Nephron (organoid): ENCODE measurements around the gene RAB3B.

ENCODE experiments used
- H3K27ac Mint-ChIP-seq, 3 experiments: 2 replicates each; pipeline ENCODE4 v1.8.0; 2020; ENCODE audit warnings: mixed read lengths in 3 of 3, mild to moderate bottlenecking in 2 of 3, moderate library complexity in 1 of 3
- H3K27me3 Mint-ChIP-seq: 2 replicates; pipeline ENCODE4 v1.8.0; 2021; ENCODE audit warnings: low read depth, mild to moderate bottlenecking, moderate library complexity, mixed read lengths
- H3K36me3 Mint-ChIP-seq: 2 replicates; pipeline ENCODE4 v1.8.0; 2020; ENCODE audit warnings: low read depth, mixed read lengths
- H3K4me1 Mint-ChIP-seq: 2 replicates; pipeline ENCODE4 v1.8.0; 2020; ENCODE audit warnings: mixed read lengths
- H3K4me3 Mint-ChIP-seq, 3 experiments: 2 replicates each; pipeline ENCODE4 v1.8.0; 2020; ENCODE audit warnings: mild to moderate bottlenecking in 3 of 3, mixed read lengths in 3 of 3, moderate library complexity in 2 of 3
- H3K9me3 Mint-ChIP-seq: 2 replicates; pipeline ENCODE4 v1.8.0; 2020; ENCODE audit warnings: mixed read lengths
- TF ChIP-seq, protein P1 (sequence below), 3 experiments: fragments of 200-600 bp; sonication (generic); IDR thresholded peaks; one replicate each; pipeline ENCODE4 v1.5.0; 2021; ENCODE audit warnings: antibody characterized with exemption in 3 of 3; ENCODE audit not compliant: unreplicated experiment in 3 of 3

Gene RAB3B

DNA sequence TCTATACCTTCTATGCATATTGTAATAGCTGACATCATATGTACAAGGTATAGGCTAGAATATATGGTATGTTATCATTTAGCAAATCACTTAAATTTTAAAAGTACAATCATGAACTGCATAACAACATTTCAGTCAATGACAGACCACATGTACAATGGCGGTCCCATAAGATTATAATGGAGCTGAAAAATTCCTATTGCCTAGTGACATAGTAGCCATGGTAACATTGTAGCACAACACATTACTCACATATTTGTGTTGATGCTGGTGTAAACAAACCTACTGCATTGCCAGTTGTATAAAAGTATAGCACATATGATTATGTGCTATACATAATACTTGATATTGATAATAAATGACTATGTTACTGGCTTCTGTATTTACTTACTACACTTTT is 8.9 kb downstream of the RAB3B start:
- no peaks in the 10 kb centered on the region for H3K9me3 Mint-ChIP-seq
- no peaks in the 10 kb centered on the region for H3K36me3 Mint-ChIP-seq
- no peak overlapping the region for H3K4me3 Mint-ChIP-seq
- TF ChIP-seq, protein P1, sequence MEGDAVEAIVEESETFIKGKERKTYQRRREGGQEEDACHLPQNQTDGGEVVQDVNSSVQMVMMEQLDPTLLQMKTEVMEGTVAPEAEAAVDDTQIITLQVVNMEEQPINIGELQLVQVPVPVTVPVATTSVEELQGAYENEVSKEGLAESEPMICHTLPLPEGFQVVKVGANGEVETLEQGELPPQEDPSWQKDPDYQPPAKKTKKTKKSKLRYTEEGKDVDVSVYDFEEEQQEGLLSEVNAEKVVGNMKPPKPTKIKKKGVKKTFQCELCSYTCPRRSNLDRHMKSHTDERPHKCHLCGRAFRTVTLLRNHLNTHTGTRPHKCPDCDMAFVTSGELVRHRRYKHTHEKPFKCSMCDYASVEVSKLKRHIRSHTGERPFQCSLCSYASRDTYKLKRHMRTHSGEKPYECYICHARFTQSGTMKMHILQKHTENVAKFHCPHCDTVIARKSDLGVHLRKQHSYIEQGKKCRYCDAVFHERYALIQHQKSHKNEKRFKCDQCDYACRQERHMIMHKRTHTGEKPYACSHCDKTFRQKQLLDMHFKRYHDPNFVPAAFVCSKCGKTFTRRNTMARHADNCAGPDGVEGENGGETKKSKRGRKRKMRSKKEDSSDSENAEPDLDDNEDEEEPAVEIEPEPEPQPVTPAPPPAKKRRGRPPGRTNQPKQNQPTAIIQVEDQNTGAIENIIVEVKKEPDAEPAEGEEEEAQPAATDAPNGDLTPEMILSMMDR (IDR thresholded peaks at IDR 0.05; ENCODE audit: unreplicated experiment in 3 of 3) = no peak
- no peaks in the 10 kb centered on the region for H3K27me3 Mint-ChIP-seq
- no peak overlapping the region for H3K27ac Mint-ChIP-seq
- H3K4me1 Mint-ChIP-seq = no peaks in the 10 kb centered on the region

- TF ChIP-seq, protein P1 (IDR thresholded peaks at IDR 0.05; ENCODE audit: unreplicated experiment in 3 of 3) = no peak
- Mint-ChIP-seq H3K4me3 (no peak overlapping the region), H3K27ac (no peak overlapping the region)
These were observed 12.4 kb downstream of the RAB3B start for GRCh38 chr1:51978099-51978498.

GRCh38 chr1:51976846-51977602 is 13.5 kb downstream of the RAB3B start:
- H3K9me3 Mint-ChIP-seq = no peaks in the 10 kb centered on the region

More at GRCh38 chr1:51978099-51978498, 12.4 kb downstream of the RAB3B start:
- no peaks in the 10 kb centered on the region for H3K36me3 Mint-ChIP-seq
- H3K9me3 Mint-ChIP-seq = no peaks in the 10 kb centered on the region
- H3K4me1 Mint-ChIP-seq = no peaks in the 10 kb centered on the region
- no peaks in the 10 kb centered on the region for H3K27me3 Mint-ChIP-seq

GRCh38 chr1:51973587-51974474 is 16.7 kb downstream of the RAB3B start:
- TF ChIP-seq, protein P1 (IDR thresholded peaks at IDR 0.05; ENCODE audit: unreplicated experiment in 3 of 3) = no peak
- Mint-ChIP-seq H3K27ac (no peak overlapping the region), H3K9me3 (no peaks in the 10 kb centered on the region), H3K36me3 (no peaks in the 10 kb centered on the region), H3K4me3 (no peak overlapping the region), H3K4me1 (no peaks in the 10 kb centered on the region), H3K27me3 (no peaks in the 10 kb centered on the region)

More at GRCh38 chr1:51976846-51977602, 13.5 kb downstream of the RAB3B start:
- no peaks in the 10 kb centered on the region for H3K36me3 Mint-ChIP-seq
- TF ChIP-seq, protein P1 (IDR thresholded peaks at IDR 0.05; ENCODE audit: unreplicated experiment in 3 of 3) = no peak
- no peaks in the 10 kb centered on the region for H3K4me1 Mint-ChIP-seq
- H3K27me3 Mint-ChIP-seq = no peaks in the 10 kb centered on the region
- no peak overlapping the region for H3K4me3 Mint-ChIP-seq
- H3K27ac Mint-ChIP-seq = no peak overlapping the region

DNA sequence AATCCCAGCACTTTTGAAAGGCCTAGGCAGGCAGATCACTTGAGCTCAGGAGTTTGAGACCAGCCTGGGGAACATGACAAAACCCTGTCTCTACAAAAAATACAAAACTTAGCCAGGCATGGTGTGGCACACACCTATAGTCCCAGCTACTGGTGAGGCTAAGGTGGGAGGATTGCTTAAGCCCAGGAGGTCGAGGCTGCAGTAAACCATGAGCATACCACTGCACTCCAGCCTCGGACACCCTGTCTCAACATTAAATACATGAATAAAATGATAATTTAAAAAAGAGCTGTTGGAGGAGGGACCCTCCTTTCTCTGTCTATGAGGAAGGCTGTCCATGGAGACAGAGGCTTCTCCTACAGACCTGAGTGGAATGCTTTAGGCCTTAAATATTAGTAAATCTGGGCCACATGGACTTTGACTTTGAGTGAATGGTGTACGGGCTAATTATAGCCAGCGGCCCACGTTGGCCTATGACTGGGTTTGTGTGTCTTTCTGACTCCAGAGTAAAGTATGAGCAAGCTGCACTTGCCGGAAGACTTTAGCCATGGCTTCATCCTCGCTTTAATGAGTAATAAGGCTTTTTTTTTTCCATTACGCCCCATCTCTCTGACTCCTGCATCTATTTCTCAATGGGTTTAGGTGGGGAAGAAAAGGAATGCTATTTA is 21.3 kb downstream of the RAB3B start:
- TF ChIP-seq, protein P1 (IDR thresholded peaks at IDR 0.05; ENCODE audit: unreplicated experiment in 3 of 3) = no peak
- Mint-ChIP-seq H3K27ac (no peak overlapping the region), H3K36me3 (no peaks in the 10 kb centered on the region), H3K4me1 (no peaks in the 10 kb centered on the region), H3K9me3 (no peaks in the 10 kb centered on the region), H3K4me3 (no peak overlapping the region), H3K27me3 (no peaks in the 10 kb centered on the region)
